Right renal cortex interstitium (tissue), 3 donors: Measurements from ENCODE around the gene TEX29. TPM values are rescaled to one million over a fixed set of nuclear protein-coding genes. Genes with fewer than 3 reads are reported as not detected.

Experiments used
- DNase-seq, 3 donors: peaks; one replicate each; pipeline ENCODE4 v3.0.0-alpha.2; 2013; ENCODE audit warnings: low read depth in 3 of 3, low spot score in 2 of 3
- polyA plus RNA-seq, 3 donors: library from polyadenylated mRNA; unstranded; fragments of 120-200 nt; gene quantifications; one replicate each; pipeline ENCODE4 v1.2.1, GENCODE V29; 2013; ENCODE audit not compliant: insufficient read length in 3 of 3

Gene TEX29
- polyA plus RNA-seq: under 1 TPM in 2 of 3 donors, not detected in 1; 0.35 to 0.37 TPM

GRCh38 chr13:111319998-111320911 is at the start of gene TEX29:
TSS of gene TEX29 (plus strand) at chr13:111320642. CDS start at chr13:111320891, 249 bp downstream.
- DNase-seq: no peak

- no peak for DNase-seq
Measured at GRCh38 chr13:111270765-111271698, 49.4 kb upstream of the TEX29 start.

- no peak for DNase-seq
Measured at GRCh38 chr13:111272117-111272516, 48.3 kb upstream of the TEX29 start.

GRCh38 chr13:111275382-111275781 is 45.1 kb upstream of the TEX29 start:
- DNase-seq: no peak

GRCh38 chr13:111275995-111276618 is 44.3 kb upstream of the TEX29 start:
- DNase-seq: no peak

GRCh38 chr13:111278258-111278657 is 42.2 kb upstream of the TEX29 start:
- no peak for DNase-seq

- DNase-seq: no peak
Measured at GRCh38 chr13:111278743-111279652, 41.4 kb upstream of the TEX29 start.

GRCh38 chr13:111280226-111280625 is 40.2 kb upstream of the TEX29 start:
- no peak for DNase-seq

- DNase-seq: no peak
Measured at GRCh38 chr13:111280681-111281585, 39.5 kb upstream of the TEX29 start.

GRCh38 chr13:111281751-111282311 is 38.6 kb upstream of the TEX29 start:
- peak in 1 of 3 donors; percentile 19 for DNase-seq

- no peak for DNase-seq
Measured at GRCh38 chr13:111282425-111282824, 38.0 kb upstream of the TEX29 start.

- no peak for DNase-seq
Measured at GRCh38 chr13:111282997-111283396, 37.4 kb upstream of the TEX29 start.

GRCh38 chr13:111283457-111283856 is 37.0 kb upstream of the TEX29 start:
- DNase-seq: no peak

GRCh38 chr13:111283991-111284390 is 36.5 kb upstream of the TEX29 start:
- DNase-seq: no peak

- DNase-seq: no peak
Measured at GRCh38 chr13:111284565-111284964, 35.9 kb upstream of the TEX29 start.

- DNase-seq: no peak
Measured at GRCh38 chr13:111286162-111286561, 34.3 kb upstream of the TEX29 start.

- no peak for DNase-seq
Measured at GRCh38 chr13:111286749-111287148, 33.7 kb upstream of the TEX29 start.

- DNase-seq: no peak
Measured at GRCh38 chr13:111287201-111287600, 33.2 kb upstream of the TEX29 start.
